Measurements from ENCODE around the gene FOCAD. TPM values are rescaled to one million over a fixed set of nuclear protein-coding genes. Genes with fewer than 3 reads are reported as not detected.

The FOCAD gene
- total RNA-seq, 1 donor from 2014 or later = 30.0 TPM

DNA sequence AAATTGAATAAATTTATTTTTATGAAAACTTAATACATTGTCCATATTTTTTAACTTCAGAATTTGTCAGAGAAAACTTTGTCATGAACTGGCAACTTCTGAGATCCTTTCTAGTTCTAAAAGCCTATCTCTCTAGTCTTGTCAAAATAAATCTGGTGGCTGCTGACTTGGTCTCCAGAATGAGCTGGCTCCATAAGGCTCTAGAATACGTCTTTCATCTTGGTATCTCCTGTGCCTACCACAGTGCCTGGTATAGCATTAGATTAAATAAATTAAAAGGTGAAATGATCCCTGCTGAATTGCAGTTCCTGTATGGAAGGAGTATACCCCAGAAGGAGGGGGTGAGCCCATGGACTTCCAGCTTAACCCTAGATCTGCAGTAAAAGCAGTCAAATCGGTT lies 2.6 kb upstream of the FOCAD start:
- TF ChIP-seq, protein P1, sequence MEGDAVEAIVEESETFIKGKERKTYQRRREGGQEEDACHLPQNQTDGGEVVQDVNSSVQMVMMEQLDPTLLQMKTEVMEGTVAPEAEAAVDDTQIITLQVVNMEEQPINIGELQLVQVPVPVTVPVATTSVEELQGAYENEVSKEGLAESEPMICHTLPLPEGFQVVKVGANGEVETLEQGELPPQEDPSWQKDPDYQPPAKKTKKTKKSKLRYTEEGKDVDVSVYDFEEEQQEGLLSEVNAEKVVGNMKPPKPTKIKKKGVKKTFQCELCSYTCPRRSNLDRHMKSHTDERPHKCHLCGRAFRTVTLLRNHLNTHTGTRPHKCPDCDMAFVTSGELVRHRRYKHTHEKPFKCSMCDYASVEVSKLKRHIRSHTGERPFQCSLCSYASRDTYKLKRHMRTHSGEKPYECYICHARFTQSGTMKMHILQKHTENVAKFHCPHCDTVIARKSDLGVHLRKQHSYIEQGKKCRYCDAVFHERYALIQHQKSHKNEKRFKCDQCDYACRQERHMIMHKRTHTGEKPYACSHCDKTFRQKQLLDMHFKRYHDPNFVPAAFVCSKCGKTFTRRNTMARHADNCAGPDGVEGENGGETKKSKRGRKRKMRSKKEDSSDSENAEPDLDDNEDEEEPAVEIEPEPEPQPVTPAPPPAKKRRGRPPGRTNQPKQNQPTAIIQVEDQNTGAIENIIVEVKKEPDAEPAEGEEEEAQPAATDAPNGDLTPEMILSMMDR (conservative IDR thresholded peaks at IDR 0.05; ENCODE audit: low read depth, low read length) = no peak
- no peak overlapping the region for H3K4me3 ChIP-seq (ENCODE audit: low read depth, low read length)
- DNase-seq (ENCODE audit: low read depth) = no peak

DNA sequence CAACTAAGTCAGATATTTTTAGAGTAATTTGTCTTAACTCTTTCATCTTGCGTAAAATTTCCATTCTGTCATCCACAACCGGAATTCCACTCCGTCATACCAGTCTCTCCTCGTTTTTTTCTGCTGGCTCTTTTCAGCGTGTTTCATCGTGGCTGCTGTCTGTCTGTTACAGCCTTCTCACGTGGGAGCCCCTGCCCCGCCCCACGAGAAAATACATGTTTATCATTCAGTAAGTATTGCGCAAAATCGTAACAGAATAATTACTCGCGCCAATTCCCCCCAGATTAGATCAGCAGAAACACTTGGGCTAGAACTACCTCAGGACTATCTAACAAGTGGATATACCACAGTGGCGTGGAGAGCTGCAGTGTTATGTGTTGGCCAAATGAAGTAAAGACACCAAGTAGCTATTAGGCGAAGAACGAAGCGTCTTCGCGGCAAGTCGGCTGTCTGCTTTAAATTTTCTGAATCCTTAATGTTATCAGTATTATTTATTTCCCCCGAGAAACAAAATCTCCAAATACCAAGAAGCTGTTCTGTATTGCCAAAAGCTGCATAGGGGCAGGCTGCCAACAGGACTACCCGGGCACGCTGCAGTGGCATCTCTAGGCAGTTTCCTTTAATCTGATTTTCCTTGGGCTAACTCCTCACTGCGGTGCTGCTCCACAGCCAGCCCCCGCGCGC lies 566 bp upstream of the FOCAD start:
- TF ChIP-seq, protein P1 (conservative IDR thresholded peaks at IDR 0.05; ENCODE audit: low read depth, low read length) = no peak
- no peak for DNase-seq (ENCODE audit: low read depth)
- H3K4me3 ChIP-seq (ENCODE audit: low read depth, low read length) = peak overlapping the region; percentile 74

DNA sequence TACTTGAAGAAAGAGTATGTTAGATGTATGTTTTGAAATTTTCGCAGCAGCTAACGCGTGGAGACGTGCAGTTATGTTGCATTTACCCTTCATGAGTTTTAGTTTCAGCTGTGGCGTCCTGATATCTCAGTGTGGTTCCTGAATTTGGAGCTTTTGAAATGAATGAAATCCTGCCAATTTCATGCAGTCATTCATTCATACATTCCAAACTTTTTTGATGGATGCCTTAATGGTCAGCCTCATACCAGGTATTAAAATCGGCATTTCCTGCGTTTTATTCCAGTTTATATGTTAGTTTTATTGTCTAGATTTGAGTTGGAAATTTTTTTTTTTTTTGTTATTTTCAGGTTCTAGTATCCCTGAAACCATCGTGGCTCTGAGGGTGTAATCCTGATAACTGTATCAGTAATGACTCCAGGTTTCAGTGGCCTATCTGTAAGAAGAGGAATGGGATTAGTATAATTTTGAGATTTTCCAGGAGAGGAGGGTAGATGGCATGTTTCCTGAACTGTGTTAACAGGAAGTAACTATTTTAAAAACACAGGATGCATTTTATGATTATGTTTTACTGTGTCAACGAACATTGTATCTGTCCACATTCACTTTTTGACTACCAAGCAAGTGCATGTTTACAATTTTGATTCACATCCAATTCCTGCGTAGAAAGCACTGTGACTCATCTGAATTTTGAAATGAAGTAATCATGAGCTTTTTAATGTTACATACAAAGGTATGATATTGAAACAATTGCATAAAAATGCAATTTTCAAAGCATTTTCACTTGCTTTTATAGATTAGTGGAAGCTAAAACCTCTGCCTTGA lies 1.0 kb downstream of the FOCAD start:
- TF ChIP-seq, protein P1 (conservative IDR thresholded peaks at IDR 0.05; ENCODE audit: low read depth, low read length) = no peak
- peak overlapping the region; percentile 74 for H3K4me3 ChIP-seq (ENCODE audit: low read depth, low read length)
- no peak for DNase-seq (ENCODE audit: low read depth)

DNA sequence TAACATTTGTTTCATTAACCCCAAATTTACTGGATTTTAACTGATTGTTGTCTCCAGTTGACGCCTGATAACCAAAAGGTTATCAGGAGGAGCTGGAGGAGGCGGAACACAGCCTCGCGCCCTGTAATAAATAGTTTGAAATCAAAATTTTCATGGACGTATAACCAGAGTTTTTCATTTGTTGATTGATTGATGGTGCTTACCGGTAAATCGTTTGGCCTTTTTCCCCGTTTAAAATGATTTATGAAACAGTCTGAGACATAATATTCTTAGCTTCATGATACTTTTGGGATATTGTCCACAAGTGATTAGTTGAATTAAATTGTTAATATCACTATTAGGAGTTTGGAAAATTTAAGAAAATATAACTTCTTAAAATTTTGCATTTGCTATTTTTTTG lies 1.7 kb downstream of the FOCAD start:
- H3K4me3 ChIP-seq (ENCODE audit: low read depth, low read length) = no peak overlapping the region
- no peak for DNase-seq (ENCODE audit: low read depth)
- TF ChIP-seq, protein P1 (conservative IDR thresholded peaks at IDR 0.05; ENCODE audit: low read depth, low read length) = no peak

DNA sequence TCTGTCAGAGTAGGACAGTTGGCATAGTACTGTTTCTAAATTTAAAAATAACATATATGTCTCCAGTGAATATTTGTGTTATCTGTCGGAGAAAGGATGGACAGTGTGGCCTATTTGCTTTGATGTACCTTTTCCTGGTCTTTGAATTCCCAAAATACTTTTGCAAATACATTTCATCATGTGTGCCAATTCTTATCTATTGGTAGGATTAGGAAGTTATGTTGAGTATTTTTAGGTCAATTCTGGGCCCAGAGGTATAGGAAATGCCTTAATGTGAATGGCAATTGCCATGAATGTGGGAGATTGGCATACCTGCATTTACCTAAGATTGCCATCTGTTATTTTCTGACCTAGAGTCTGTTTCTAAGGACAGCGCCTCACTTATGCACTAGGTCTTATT lies 5.8 kb downstream of the FOCAD start:
- H3K4me3 ChIP-seq (ENCODE audit: low read depth, low read length) = no peak overlapping the region
- TF ChIP-seq, protein P1 (conservative IDR thresholded peaks at IDR 0.05; ENCODE audit: low read depth, low read length) = no peak
- DNase-seq (ENCODE audit: low read depth) = no peak

DNA sequence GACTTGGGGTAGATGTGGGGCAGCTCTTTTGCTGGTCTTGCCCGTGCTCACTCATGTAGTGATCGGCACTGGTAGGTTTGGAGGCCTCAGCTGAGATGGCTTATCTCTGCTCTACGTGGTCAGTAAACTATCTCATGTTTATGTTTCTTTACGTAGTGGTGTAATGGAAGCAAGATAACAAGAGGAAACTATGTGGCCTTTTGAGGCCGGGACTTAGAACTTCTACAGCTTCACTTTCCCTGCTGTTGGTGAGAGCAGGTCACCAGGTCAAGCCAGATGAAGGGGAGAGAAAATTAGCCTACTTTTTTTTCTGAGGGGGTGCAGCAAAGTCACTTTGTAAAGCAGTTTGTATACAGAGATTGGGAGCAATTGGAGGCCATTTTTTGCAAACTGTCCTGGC lies 8.5 kb downstream of the FOCAD start:
- DNase-seq (ENCODE audit: low read depth) = no peak
- TF ChIP-seq, protein P1 (conservative IDR thresholded peaks at IDR 0.05; ENCODE audit: low read depth, low read length) = no peak
- no peak overlapping the region for H3K4me3 ChIP-seq (ENCODE audit: low read depth, low read length)

All from epithelial cell of proximal tubule (primary cell).